Measurements from ENCODE around the gene DNER.

DNA sequence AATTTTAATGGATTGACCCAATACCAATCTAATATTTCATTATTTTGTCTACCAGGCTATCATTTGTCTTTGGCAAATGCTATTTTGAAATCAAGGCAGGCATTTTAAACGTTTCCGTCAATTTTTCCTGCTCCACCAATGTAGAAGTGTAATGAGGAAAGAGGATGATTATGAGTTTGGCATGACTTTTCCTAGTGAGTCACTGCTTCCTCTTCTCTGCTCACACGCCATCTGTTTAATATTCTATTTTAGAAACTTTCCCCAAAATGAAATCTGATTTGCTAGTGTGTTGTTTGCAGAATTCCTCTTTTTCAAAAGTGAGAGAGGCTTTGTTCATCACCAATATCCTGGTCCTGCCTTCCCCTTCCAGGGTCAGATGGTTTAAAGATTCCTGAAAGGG, 400.8 kb downstream of the DNER start:
- no peak for TF ChIP-seq POLR2AphosphoS5 (IDR thresholded peaks at IDR 0.05; ENCODE audit: insufficient read depth, low read depth, low read length)
- TF ChIP-seq FOS (IDR thresholded peaks at IDR 0.05; ENCODE audit: borderline replicate concordance, insufficient read depth, low read length) = no peak
- TF ChIP-seq MYC (IDR thresholded peaks at IDR 0.05; ENCODE audit: low read depth, low read length) = no peak
- no peak for TF ChIP-seq CTCF (IDR thresholded peaks at IDR 0.05; ENCODE audit: extremely low read depth in 1 of 2, insufficient read depth in 1 of 2, low read depth in 1 of 2, low read length in 2 of 2)
